PFSK-1 (cell line): ENCODE results near the gene KDM3A.

Source experiments
- FOXP2 ChIP-seq: optimal IDR thresholded peaks from 2 replicates; pipeline ENCODE3; 2011; ENCODE audit warnings: borderline replicate concordance, control low read depth, inconsistent platforms; ENCODE audit not compliant: insufficient read depth; ENCODE audit errors: extremely low read length, extremely low read depth
- POLR2AphosphoS5 ChIP-seq: IDR thresholded peaks from 2 replicates; pipeline ENCODE4 v1.6.1; 2012; ENCODE audit warnings: low read depth, mild to moderate bottlenecking, control low read depth, low read length, moderate library complexity
- SIN3A ChIP-seq: IDR thresholded peaks from 2 replicates; pipeline ENCODE4 v1.6.1; 2012; ENCODE audit warnings: mild to moderate bottlenecking, low read length, moderate library complexity, borderline replicate concordance; ENCODE audit not compliant: insufficient read depth
- TAF1 ChIP-seq: IDR thresholded peaks from 2 replicates; pipeline ENCODE4 v1.6.1; 2012; ENCODE audit warnings: low read length, control low read depth, borderline replicate concordance; ENCODE audit not compliant: insufficient read depth
- TF ChIP-seq, protein P1 (sequence below), 2 experiments: IDR thresholded peaks; 2 replicates each; pipeline versions ENCODE4 v1.6.1 to v1.8.0; 2011 to 2012; ENCODE audit warnings: low read depth in 2 of 2, low read length in 2 of 2, control low read depth in 1 of 2, inconsistent platforms in 1 of 2, mild to moderate bottlenecking in 1 of 2, moderate library complexity in 1 of 2; ENCODE audit not compliant: insufficient read depth in 1 of 2

The KDM3A gene

DNA sequence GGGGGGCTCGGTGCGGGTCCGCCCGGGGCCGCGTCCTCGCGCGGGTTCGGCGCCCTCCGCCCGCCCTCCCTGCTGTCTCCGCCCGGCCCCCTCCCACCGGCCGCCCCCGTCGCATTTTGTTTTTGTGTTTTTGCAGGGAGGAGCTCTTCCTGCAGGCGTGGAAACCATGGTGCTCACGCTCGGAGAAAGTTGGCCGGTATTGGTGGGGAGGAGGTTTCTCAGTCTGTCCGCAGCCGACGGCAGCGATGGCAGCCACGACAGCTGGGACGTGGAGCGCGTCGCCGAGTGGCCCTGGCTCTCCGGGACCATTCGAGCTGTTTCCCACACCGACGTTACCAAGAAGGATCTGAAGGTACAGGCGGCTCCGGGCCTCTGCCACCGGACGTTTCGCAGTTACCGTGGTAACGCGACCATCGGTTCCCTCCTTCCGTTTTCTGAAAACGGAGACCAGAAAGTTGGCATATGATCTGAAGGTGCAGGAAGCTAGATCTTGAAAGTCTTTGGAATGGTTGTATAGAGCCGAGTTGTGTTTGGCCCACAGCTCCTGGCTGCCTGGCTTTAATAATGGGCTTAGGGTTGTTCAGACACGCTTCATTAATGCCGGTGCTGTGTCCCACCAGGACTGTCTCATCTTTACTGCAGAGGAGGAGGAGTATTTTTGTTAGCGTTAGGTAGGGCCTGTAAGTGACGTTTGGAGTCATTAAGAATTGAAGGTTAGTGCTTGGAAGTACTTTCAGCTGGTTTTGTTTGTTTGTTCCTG is 891 bp downstream of the KDM3A start:
- TF ChIP-seq POLR2AphosphoS5, result no peak
- no peak for TF ChIP-seq TAF1
- TF ChIP-seq, protein P1, sequence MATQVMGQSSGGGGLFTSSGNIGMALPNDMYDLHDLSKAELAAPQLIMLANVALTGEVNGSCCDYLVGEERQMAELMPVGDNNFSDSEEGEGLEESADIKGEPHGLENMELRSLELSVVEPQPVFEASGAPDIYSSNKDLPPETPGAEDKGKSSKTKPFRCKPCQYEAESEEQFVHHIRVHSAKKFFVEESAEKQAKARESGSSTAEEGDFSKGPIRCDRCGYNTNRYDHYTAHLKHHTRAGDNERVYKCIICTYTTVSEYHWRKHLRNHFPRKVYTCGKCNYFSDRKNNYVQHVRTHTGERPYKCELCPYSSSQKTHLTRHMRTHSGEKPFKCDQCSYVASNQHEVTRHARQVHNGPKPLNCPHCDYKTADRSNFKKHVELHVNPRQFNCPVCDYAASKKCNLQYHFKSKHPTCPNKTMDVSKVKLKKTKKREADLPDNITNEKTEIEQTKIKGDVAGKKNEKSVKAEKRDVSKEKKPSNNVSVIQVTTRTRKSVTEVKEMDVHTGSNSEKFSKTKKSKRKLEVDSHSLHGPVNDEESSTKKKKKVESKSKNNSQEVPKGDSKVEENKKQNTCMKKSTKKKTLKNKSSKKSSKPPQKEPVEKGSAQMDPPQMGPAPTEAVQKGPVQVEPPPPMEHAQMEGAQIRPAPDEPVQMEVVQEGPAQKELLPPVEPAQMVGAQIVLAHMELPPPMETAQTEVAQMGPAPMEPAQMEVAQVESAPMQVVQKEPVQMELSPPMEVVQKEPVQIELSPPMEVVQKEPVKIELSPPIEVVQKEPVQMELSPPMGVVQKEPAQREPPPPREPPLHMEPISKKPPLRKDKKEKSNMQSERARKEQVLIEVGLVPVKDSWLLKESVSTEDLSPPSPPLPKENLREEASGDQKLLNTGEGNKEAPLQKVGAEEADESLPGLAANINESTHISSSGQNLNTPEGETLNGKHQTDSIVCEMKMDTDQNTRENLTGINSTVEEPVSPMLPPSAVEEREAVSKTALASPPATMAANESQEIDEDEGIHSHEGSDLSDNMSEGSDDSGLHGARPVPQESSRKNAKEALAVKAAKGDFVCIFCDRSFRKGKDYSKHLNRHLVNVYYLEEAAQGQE (IDR thresholded peaks at IDR 0.05; ENCODE audit: insufficient read depth in 1 of 2, low read depth in 2 of 2, low read length in 2 of 2), result no peak
- no peak for TF ChIP-seq SIN3A
- no peak for TF ChIP-seq FOXP2

DNA sequence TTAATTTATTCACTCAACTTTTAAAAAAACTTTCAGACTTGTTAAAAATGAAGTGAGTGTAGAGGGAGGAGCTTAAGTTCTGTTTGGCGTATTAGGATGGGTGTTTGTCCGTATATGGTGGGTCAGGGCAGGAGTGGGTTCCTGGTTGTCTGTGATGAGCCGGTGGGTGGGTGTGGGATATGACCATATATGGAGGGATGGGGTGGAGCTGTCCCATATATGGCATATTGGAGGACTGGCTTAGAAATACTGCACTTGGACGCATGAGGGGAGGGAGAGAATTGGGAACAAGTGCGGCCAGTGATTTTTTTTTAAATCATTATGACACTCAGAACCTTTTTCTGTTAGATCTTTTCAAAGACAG is 1.5 kb downstream of the KDM3A start:
- no peak for TF ChIP-seq FOXP2
- no peak for TF ChIP-seq TAF1
- TF ChIP-seq, protein P1 (IDR thresholded peaks at IDR 0.05; ENCODE audit: insufficient read depth in 1 of 2, low read depth in 2 of 2, low read length in 2 of 2), result no peak

DNA sequence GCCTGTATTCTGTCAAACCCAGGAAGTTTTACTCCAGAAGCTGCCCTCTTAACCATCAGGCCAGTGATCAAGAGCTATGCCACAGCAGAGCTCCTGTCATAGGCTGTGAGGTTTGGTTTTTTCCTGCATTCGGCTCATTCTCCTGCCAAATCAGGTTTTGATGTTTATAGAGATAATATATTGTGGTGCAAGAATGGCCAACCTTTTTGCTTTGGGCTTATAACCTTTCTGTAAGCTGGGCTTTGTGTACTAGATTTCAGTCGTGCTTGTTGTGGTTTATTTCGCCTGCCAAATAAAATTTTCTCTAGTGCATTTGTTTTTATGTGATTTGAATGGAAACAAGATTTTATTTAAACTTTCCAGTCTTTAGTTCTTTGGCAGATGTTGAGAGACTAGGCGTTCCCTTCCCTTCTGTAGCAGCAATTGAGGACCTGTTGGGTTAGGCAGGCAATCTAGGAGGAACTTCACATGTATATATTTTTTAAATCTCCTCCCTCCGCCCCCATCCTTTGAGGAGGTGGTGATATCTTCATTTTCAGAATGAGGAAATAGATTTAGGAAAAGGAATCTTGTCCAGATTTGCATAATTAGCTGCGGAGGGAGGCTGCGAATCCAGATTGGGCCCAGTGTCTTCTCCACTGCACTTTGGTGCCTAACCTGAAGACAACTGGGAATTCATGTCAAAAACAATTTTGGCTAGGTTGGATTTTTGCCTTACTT is 2.6 kb downstream of the KDM3A start:
- no peak for TF ChIP-seq POLR2AphosphoS5

DNA sequence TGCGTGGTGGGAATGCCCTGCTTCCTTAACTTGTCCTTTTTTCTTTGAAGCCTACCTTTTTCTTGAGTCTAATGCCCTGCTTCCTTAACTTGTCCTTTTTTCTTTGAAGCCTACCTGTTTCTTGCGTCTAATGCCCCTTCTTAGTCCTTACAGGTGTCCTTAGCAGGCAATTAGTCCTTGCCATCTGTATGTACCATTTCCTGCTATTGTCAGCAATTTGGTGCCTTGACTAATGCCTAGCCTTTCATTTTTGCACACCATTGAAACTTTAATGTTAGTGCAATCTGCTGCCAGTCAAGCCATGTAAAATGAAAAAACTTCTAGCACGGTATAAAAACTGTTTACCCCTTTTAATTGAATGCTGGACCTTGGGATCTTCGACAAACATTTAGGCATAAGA is 4.3 kb downstream of the KDM3A start:
- no peak for TF ChIP-seq POLR2AphosphoS5
- no peak for TF ChIP-seq SIN3A
- no peak for TF ChIP-seq TAF1
- TF ChIP-seq, protein P1 (IDR thresholded peaks at IDR 0.05; ENCODE audit: insufficient read depth in 1 of 2, low read depth in 2 of 2, low read length in 2 of 2), result no peak
- no peak for TF ChIP-seq FOXP2

DNA sequence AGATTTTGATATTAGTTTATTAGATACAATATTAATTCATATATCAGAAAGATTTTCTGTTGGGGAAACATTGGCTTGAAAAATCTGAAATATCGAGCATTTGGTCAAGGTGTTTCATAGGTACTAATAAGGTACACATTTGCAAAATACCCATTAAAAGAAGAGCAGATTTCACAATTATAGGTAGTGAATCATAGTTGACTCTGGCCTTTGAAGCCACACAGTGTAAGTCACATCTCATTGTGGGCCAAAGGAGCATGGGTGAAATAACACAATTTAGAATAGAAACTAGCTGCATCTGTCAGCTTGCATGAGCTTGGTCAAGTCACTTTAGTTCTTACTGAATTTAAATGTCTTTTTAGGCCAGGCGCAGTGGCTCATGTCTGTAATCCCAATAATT is 4.9 kb downstream of the KDM3A start:
- TF ChIP-seq, protein P1 (IDR thresholded peaks at IDR 0.05; ENCODE audit: insufficient read depth in 1 of 2, low read depth in 2 of 2, low read length in 2 of 2), result no peak
- no peak for TF ChIP-seq POLR2AphosphoS5
- TF ChIP-seq SIN3A, result no peak
- no peak for TF ChIP-seq FOXP2
- no peak for TF ChIP-seq TAF1
